K562 (cell line): Measurements from ENCODE around the gene CATSPER1. TPM values are rescaled to one million over a fixed set of nuclear protein-coding genes. Genes with fewer than 3 reads are reported as not detected.

ENCODE experiments used
- BMI1 ChIP-seq: fragments of 150-350 bp; IDR thresholded peaks from 2 replicates; pipeline ENCODE4 v1.6.1; 2014; ENCODE audit warnings: low read length
- CBFA2T3 ChIP-seq: fragments of 450-650 bp; IDR thresholded peaks from 2 replicates; pipeline ENCODE4 v1.6.1; 2017
- CEBPG ChIP-seq, 3 experiments: fragments of 200-800 bp in 1 of 3; sonication (Bioruptor generic) in 1 of 3; sonication (generic) in 1 of 3; formaldehyde crosslinking in 1 of 3; IDR thresholded peaks in 2 of 3; conservative IDR thresholded peaks in 1 of 3; 2 replicates each; pipeline versions ENCODE4 v1.6.1 to v1.8.0; 2016 to 2022; ENCODE audit warnings: missing compliant biosample characterization in 2 of 3, missing genetic modification characterization in 2 of 3, mild to moderate bottlenecking in 1 of 3, missing genetic modification reagents in 1 of 3
- CREB1 ChIP-seq, 2 experiments: sonication (generic) in 1 of 2; formaldehyde crosslinking in 1 of 2; IDR thresholded peaks; 2 replicates each; pipeline versions ENCODE4 v1.6.1 to v1.8.0; 2012 to 2022; ENCODE audit warnings: inconsistent platforms in 1 of 2, mild to moderate bottlenecking in 1 of 2, missing genetic modification reagents in 1 of 2, moderate library complexity in 1 of 2
- DACH1 ChIP-seq: fragments of 450-650 bp; IDR thresholded peaks from 2 replicates; pipeline ENCODE4 v1.6.1; 2018; ENCODE audit not compliant: partially characterized antibody
- DPF2 ChIP-seq: fragments of 450-650 bp; IDR thresholded peaks from 2 replicates; pipeline ENCODE4 v1.6.1; 2016
- ESRRB ChIP-seq: fragments of 250-450 bp; sonication (Bioruptor Pico); IDR thresholded peaks from 2 replicates; pipeline ENCODE4 v1.5.0; 2020; ENCODE audit warnings: mild to moderate bottlenecking, moderate library complexity, borderline replicate concordance
- MXI1 ChIP-seq: IDR thresholded peaks from 2 replicates; pipeline ENCODE4 v1.6.1; 2011; ENCODE audit warnings: low read depth, mild to moderate bottlenecking, improper control_type of control experiment, low read length
- POLR2AphosphoS5 ChIP-seq: IDR thresholded peaks from 2 replicates; pipeline ENCODE4 v1.6.1; 2011; ENCODE audit warnings: mild to moderate bottlenecking, low read depth, low read length, moderate library complexity; ENCODE audit not compliant: control insufficient read depth, insufficient read depth
- ZBTB1 ChIP-seq: sonication (generic); formaldehyde crosslinking; IDR thresholded peaks from 2 replicates; pipeline ENCODE4 v1.8.1; 2023; ENCODE audit warnings: missing genetic modification reagents, low read depth, mild to moderate bottlenecking, borderline replicate concordance
- ZC3H8 ChIP-seq: fragments of 450-650 bp; IDR thresholded peaks from 2 replicates; pipeline ENCODE4 v1.6.1; 2017
- ZNF324 ChIP-seq: fragments of 250-450 bp; sonication (Bioruptor Pico); IDR thresholded peaks from 2 replicates; pipeline ENCODE4 v1.4.0; 2020; ENCODE audit warnings: mild to moderate bottlenecking
- ZNF436 ChIP-seq: fragments of 250-450, 450-650 bp; sonication (Bioruptor Pico); formaldehyde crosslinking; IDR thresholded peaks from 2 replicates; pipeline ENCODE4 v1.7.0; 2020; ENCODE audit warnings: mild to moderate bottlenecking
- polyA plus RNA-seq, 8 experiments: library from polyadenylated mRNA; depleted of rRNA in 4 of 8; stranded (reverse) in 5 of 8; unstranded in 3 of 8; fragments of >200 nt; fragmentation: Nextera tagmentation in 2 of 8; fragmentation: Illumina TruSeq in 1 of 8; extraction: Ambion mirVana in 2 of 8; extraction: Trizol in 1 of 8; gene quantifications; 2 replicates each; pipeline versions ENCODE4 v1.2.1 to v1.2.3, GENCODE V29; 2011 to 2014; ENCODE audit warnings: inconsistent platforms in 1 of 8, missing spikeins in 1 of 8
- total RNA-seq, 7 experiments: library from RNA; depleted of rRNA in 6 of 7; stranded (reverse); fragments of >200 nt in 6 of 7; fragmentation: Illumina TruSeq in 2 of 7; extraction: Trizol in 2 of 7; gene quantifications; 2 replicates each; pipeline versions ENCODE4 v1.2.1 to v1.2.3, GENCODE V29; 2011 to 2021; ENCODE audit warnings: low replicate concordance in 1 of 7
- TF ChIP-seq, protein P1 (sequence below): fragments of 450-650 bp; IDR thresholded peaks from 2 replicates; pipeline ENCODE4 v1.6.1; 2016; ENCODE audit warnings: low read depth, mild to moderate bottlenecking, moderate library complexity
- TF ChIP-seq, protein P2 (sequence below), 2 experiments: fragments of 450-650 bp; IDR thresholded peaks; 2 replicates each; pipeline ENCODE4 v1.6.1; 2016
- TF ChIP-seq, protein P3 (sequence below), 2 experiments: fragments of 450-650 bp; formaldehyde crosslinking in 1 of 2; IDR thresholded peaks; 2 replicates each; pipeline versions ENCODE4 v1.4.0 to v1.6.1; 2014 to 2020; ENCODE audit warnings: mild to moderate bottlenecking in 2 of 2, borderline replicate concordance in 1 of 2, low read depth in 1 of 2
- TF ChIP-seq, protein P4 (sequence below): fragments of 250-450 bp; sonication (Bioruptor Pico); IDR thresholded peaks from 2 replicates; pipeline ENCODE4 v1.4.0; 2020; ENCODE audit warnings: mild to moderate bottlenecking, moderate library complexity

Gene CATSPER1
- total and polyA plus RNA-seq, 9 of the 15 experiments (the other 6 are each of a cell fraction or from before 2014, with no cell fraction given), result 0.21 to 3.3 (median 0.76) TPM

DNA sequence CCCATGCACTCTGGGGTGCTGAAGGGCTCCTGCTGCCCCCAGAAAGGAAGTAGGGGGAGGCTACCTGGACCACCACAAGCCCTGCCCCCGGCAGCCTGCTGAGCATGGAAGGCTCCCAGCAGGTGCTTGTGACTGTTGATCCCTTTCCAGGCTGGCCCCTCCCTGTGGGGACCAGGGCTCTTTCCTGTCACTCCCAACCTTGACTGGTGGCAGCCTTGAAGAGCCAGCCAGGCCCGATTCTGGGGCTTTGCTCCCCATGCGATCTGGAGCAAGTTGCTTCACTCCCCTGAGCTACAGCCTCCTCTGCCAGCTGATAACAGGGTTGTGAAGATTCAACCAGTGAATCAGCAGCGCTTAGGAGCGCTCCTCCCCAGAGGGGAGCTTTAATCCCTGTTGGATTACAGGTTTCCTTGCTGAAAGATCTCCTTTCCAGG, 19.1 kb downstream of the CATSPER1 start (continued):
- TF ChIP-seq ZC3H8, result no peak
- TF ChIP-seq CEBPG (CRISPR knock-in tag; IDR thresholded peaks at IDR 0.05), result peak; percentile 66
- peak in 1 of 2 experiments; percentile 66; a peak in 2 of 4 replicates for TF ChIP-seq CEBPG (tag; conservative IDR thresholded peaks at IDR 0.05 in 1 of 2, IDR thresholded peaks at IDR 0.05 in 1 of 2)
- TF ChIP-seq DPF2, result 0 out of 2 replicates have a peak, but pooled peaks have one; percentile 13
- TF ChIP-seq POLR2AphosphoS5, result no peak
- TF ChIP-seq ZNF324, result no peak
- peak; percentile 17 for TF ChIP-seq DACH1
- no peak for TF ChIP-seq ZNF436 (CRISPR knock-in tag)
- TF ChIP-seq, protein P1, sequence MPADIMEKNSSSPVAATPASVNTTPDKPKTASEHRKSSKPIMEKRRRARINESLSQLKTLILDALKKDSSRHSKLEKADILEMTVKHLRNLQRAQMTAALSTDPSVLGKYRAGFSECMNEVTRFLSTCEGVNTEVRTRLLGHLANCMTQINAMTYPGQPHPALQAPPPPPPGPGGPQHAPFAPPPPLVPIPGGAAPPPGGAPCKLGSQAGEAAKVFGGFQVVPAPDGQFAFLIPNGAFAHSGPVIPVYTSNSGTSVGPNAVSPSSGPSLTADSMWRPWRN, result no peak
- TF ChIP-seq, protein P2, sequence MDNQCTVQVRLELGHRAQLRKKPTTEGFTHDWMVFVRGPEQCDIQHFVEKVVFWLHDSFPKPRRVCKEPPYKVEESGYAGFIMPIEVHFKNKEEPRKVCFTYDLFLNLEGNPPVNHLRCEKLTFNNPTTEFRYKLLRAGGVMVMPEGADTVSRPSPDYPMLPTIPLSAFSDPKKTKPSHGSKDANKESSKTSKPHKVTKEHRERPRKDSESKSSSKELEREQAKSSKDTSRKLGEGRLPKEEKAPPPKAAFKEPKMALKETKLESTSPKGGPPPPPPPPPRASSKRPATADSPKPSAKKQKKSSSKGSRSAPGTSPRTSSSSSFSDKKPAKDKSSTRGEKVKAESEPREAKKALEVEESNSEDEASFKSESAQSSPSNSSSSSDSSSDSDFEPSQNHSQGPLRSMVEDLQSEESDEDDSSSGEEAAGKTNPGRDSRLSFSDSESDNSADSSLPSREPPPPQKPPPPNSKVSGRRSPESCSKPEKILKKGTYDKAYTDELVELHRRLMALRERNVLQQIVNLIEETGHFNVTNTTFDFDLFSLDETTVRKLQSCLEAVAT (IDR thresholded peaks at IDR 0.05), result no peak
- TF ChIP-seq ZBTB1 (CRISPR knock-in tag), result no peak
- no peak for TF ChIP-seq MXI1
- no peak for TF ChIP-seq ESRRB (CRISPR knock-in tag)
- TF ChIP-seq, protein P3, sequence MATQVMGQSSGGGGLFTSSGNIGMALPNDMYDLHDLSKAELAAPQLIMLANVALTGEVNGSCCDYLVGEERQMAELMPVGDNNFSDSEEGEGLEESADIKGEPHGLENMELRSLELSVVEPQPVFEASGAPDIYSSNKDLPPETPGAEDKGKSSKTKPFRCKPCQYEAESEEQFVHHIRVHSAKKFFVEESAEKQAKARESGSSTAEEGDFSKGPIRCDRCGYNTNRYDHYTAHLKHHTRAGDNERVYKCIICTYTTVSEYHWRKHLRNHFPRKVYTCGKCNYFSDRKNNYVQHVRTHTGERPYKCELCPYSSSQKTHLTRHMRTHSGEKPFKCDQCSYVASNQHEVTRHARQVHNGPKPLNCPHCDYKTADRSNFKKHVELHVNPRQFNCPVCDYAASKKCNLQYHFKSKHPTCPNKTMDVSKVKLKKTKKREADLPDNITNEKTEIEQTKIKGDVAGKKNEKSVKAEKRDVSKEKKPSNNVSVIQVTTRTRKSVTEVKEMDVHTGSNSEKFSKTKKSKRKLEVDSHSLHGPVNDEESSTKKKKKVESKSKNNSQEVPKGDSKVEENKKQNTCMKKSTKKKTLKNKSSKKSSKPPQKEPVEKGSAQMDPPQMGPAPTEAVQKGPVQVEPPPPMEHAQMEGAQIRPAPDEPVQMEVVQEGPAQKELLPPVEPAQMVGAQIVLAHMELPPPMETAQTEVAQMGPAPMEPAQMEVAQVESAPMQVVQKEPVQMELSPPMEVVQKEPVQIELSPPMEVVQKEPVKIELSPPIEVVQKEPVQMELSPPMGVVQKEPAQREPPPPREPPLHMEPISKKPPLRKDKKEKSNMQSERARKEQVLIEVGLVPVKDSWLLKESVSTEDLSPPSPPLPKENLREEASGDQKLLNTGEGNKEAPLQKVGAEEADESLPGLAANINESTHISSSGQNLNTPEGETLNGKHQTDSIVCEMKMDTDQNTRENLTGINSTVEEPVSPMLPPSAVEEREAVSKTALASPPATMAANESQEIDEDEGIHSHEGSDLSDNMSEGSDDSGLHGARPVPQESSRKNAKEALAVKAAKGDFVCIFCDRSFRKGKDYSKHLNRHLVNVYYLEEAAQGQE (IDR thresholded peaks at IDR 0.05; ENCODE audit: borderline replicate concordance), result no peak
- TF ChIP-seq, protein P3 (CRISPR knock-in tag; IDR thresholded peaks at IDR 0.05; ENCODE audit: low read depth), result no peak
- TF ChIP-seq CREB1 (IDR thresholded peaks at IDR 0.05), result no peak
- TF ChIP-seq CREB1 (CRISPR knock-in tag; IDR thresholded peaks at IDR 0.05), result no peak
- TF ChIP-seq, protein P4, sequence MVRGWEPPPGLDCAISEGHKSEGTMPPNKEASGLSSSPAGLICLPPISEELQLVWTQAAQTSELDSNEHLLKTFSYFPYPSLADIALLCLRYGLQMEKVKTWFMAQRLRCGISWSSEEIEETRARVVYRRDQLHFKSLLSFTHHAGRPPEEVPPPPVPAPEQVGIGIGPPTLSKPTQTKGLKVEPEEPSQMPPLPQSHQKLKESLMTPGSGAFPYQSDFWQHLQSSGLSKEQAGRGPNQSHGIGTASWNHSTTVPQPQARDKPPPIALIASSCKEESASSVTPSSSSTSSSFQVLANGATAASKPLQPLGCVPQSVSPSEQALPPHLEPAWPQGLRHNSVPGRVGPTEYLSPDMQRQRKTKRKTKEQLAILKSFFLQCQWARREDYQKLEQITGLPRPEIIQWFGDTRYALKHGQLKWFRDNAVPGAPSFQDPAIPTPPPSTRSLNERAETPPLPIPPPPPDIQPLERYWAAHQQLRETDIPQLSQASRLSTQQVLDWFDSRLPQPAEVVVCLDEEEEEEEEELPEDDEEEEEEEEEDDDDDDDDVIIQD (CRISPR knock-in tag), result no peak
- 0 out of 2 replicates have a peak, but pooled peaks have one; percentile 18 for TF ChIP-seq CBFA2T3
- no peak for TF ChIP-seq BMI1
